GM23338 (cell line): ENCODE measurements around the gene CD44. TPM values are rescaled to one million over a fixed set of nuclear protein-coding genes. Genes with fewer than 3 reads are reported as not detected.

Experiments
- ATAC-seq: fragments of 200-7000 bp; cut with Tn5 transposase; 3 replicates; pipeline ENCODE4 v1.9.1; 2020
- DNase-seq: peaks from one replicate; pipeline ENCODE4 v3.0.0-alpha.2; 2015; ENCODE audit warnings: low spot score
- H2AFZ ChIP-seq: fragments of 200-600 bp; sonication (generic); 2 replicates; pipeline ENCODE4 v1.8.0; 2016; ENCODE audit warnings: antibody characterized with exemption, mild to moderate bottlenecking, moderate library complexity
- H3F3A ChIP-seq: fragments of 200-600 bp; sonication (generic); replicated peaks from 2 replicates; pipeline ENCODE4 v1.8.0; 2017; ENCODE audit warnings: antibody characterized with exemption, mixed run types, low read depth
- H3K27ac ChIP-seq: fragments of 200-600 bp; sonication (generic); 2 replicates; pipeline ENCODE4 v1.6.1; 2016; ENCODE audit warnings: low read depth
- H3K27me3 ChIP-seq: fragments of 200-600 bp; sonication (generic); 2 replicates; pipeline ENCODE4 v1.8.0; 2016; ENCODE audit warnings: mild to moderate bottlenecking, mixed run types, moderate library complexity; ENCODE audit not compliant: insufficient read depth
- H3K36me3 ChIP-seq: fragments of 200-600 bp; sonication (generic); 2 replicates; pipeline ENCODE4 v1.8.0; 2016; ENCODE audit warnings: mild to moderate bottlenecking; ENCODE audit not compliant: insufficient read depth
- H3K4me1 ChIP-seq: fragments of 200-600 bp; sonication (generic); 2 replicates; pipeline ENCODE4 v1.8.0; 2016; ENCODE audit warnings: mild to moderate bottlenecking, moderate library complexity; ENCODE audit not compliant: insufficient read depth
- H3K4me2 ChIP-seq: fragments of 200-600 bp; sonication (generic); 2 replicates; pipeline ENCODE4 v1.7.1; 2017; ENCODE audit warnings: mixed run types
- H3K4me3 ChIP-seq: fragments of 200-600 bp; sonication (generic); 2 replicates; pipeline ENCODE4 v1.6.1; 2016; ENCODE audit warnings: mixed run types
- H3K79me2 ChIP-seq: fragments of 200-600 bp; sonication (generic); replicated peaks from 2 replicates; pipeline ENCODE4 v1.8.0; 2017; ENCODE audit warnings: mild to moderate bottlenecking; ENCODE audit not compliant: insufficient read depth
- H3K9me2 ChIP-seq: fragments of 200-600 bp; sonication (generic); 2 replicates; pipeline ENCODE4 v1.8.0; 2017; ENCODE audit not compliant: insufficient read depth
- H4K20me1 ChIP-seq: fragments of 200-600 bp; sonication (generic); replicated peaks from 2 replicates; pipeline ENCODE4 v1.8.0; 2017; ENCODE audit warnings: mild to moderate bottlenecking; ENCODE audit not compliant: insufficient read depth
- H3K27ac Mint-ChIP-seq: 2 replicates; pipeline ENCODE4 v1.8.0; 2020; ENCODE audit warnings: inconsistent platforms, mild to moderate bottlenecking, moderate library complexity, mixed read lengths
- H3K27me3 Mint-ChIP-seq: 3 replicates; pipeline ENCODE4 v1.8.0; 2022; ENCODE audit warnings: low read depth, mild to moderate bottlenecking, moderate library complexity, mixed read lengths, inconsistent platforms; ENCODE audit not compliant: insufficient read depth, poor library complexity
- H3K36me3 Mint-ChIP-seq: 3 replicates; pipeline ENCODE4 v1.8.0; 2021; ENCODE audit warnings: low read depth, mild to moderate bottlenecking, inconsistent platforms, moderate library complexity, mixed read lengths
- H3K4me1 Mint-ChIP-seq: 3 replicates; pipeline ENCODE4 v1.8.0; 2020; ENCODE audit warnings: mild to moderate bottlenecking, inconsistent platforms, mixed read lengths
- H3K4me3 Mint-ChIP-seq: 3 replicates; pipeline ENCODE4 v1.8.0; 2021; ENCODE audit warnings: moderate library complexity, mild to moderate bottlenecking, inconsistent platforms, mixed read lengths
- H3K9me3 Mint-ChIP-seq: 3 replicates; pipeline ENCODE4 v1.8.0; 2020; ENCODE audit warnings: moderate library complexity, mild to moderate bottlenecking, inconsistent platforms, mixed read lengths
- CREB1 ChIP-seq: fragments of 250-450 bp; sonication (Bioruptor Pico); IDR thresholded peaks from 2 replicates; pipeline ENCODE4 v1.5.0; 2020; ENCODE audit warnings: low read depth, mild to moderate bottlenecking, moderate library complexity
- CTCF ChIP-seq, 2 experiments: fragments of 200-600 bp in 1 of 2; sonication (generic) in 1 of 2; conservative IDR thresholded peaks; 2 replicates each; pipeline versions ENCODE4 v1.5.1 to v1.6.1; 2016 to 2017; ENCODE audit warnings: antibody characterized with exemption in 2 of 2, low read depth in 2 of 2, mild to moderate bottlenecking in 2 of 2, moderate library complexity in 1 of 2
- EZH2 ChIP-seq: fragments of 200-600 bp; sonication (generic); IDR thresholded peaks from one replicate; pipeline ENCODE4 v1.8.0; 2017; ENCODE audit warnings: antibody characterized with exemption, mild to moderate bottlenecking, low read depth; ENCODE audit not compliant: unreplicated experiment
- JUNB ChIP-seq: IDR thresholded peaks from one replicate; pipeline ENCODE4 v1.6.1; 2016; ENCODE audit warnings: antibody characterized with exemption; ENCODE audit not compliant: unreplicated experiment
- polyA plus RNA-seq: library from polyadenylated mRNA; unstranded; fragments of >200 nt; fragmentation: Nextera tagmentation; extraction: Ambion mirVana; gene quantifications from 2 replicates; pipeline ENCODE4 v1.2.1, GENCODE V29; 2016
- total RNA-seq: library from RNA; depleted of rRNA; stranded (reverse); fragments of >200 nt; shearing (Covaris generic); gene quantifications from 2 replicates; pipeline ENCODE4 v1.2.3, GENCODE V29; 2014
- TF ChIP-seq, protein P1 (sequence below): IDR thresholded peaks from 2 replicates; pipeline ENCODE4 v1.6.1; 2016; ENCODE audit warnings: antibody characterized with exemption
- TF ChIP-seq, protein P2 (sequence below): fragments of 250-450 bp; sonication (Bioruptor Pico); IDR thresholded peaks from 2 replicates; pipeline ENCODE4 v1.5.0; 2020; ENCODE audit warnings: mild to moderate bottlenecking, moderate library complexity

Gene CD44
- total and polyA plus RNA-seq, 2 experiments from 2014 or later, result 4.0 to 10.1 TPM

DNA sequence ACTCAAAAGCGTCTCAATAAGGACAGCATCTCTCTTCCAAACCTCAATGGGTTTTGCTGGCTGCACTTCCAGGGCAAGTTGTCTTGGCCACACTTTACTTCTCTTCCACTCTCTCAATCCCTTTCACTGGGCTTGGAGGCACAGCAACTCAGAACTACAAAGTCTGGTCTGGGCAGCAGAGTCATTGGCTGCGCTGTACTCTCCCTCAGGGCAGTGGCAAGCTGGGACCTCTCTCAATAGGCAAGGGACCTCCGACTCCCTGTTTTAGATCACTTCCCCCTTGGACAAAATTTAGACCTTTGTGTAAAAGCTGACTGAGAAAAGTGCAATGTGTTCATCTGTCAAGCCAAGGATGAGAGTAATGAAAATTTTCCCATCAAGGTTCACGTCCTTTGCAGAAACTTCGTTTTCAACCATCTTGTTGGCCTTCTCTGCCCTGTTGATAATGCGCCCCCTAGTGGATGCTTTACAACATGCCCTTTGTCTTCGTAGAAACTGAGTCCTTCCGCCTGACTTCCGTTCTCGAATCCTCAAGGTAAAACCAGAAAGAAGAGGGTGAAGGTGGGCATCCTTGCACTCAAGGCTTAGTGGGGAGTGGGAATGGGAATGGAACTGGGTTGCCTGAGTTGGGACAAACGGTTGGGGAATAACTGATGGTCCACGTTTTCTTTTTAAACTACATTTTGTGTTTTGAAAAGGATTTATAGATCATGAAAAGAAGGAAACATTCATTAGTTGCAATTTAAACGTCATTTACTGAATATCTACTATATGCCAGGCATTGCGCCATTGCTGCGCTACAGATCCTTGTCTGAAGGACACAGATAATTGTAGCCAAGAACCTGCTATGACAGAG, 99.1 kb downstream of the CD44 start:
- H4K20me1 ChIP-seq, result no peaks in the 10 kb centered on the region
- H3K27me3 ChIP-seq, result no peaks in the 10 kb centered on the region
- no peaks in the 10 kb centered on the region for H3F3A ChIP-seq
- ATAC-seq, result peak; percentile 98
- Mint-ChIP-seq H3K27ac (no peak overlapping the region), H3K9me3 (no peaks in the 10 kb centered on the region), H3K27me3 (peaks cover 8% of the 10 kb centered on the region), H3K36me3 (no peaks in the 10 kb centered on the region), H3K4me3 (peak overlapping the region; percentile 48; the same call in 2 of the 3 replicates), H3K4me1 (peaks cover 12% of the 10 kb centered on the region)
- no peaks in the 10 kb centered on the region for H3K79me2 ChIP-seq
- H3K4me2 ChIP-seq, result peak overlapping the region; percentile 20; the same call in 1 of the 2 replicates
- peaks cover 5% of the 10 kb centered on the region; the same call in 1 of the 2 replicates for H3K4me1 ChIP-seq
- H3K9me2 ChIP-seq, result no peaks in the 10 kb centered on the region; the same call in none of the 2 replicates
- peak overlapping the region; percentile 48; the same call in 1 of the 2 replicates for H2AFZ ChIP-seq
- H3K36me3 ChIP-seq, result no peaks in the 10 kb centered on the region
- DNase-seq, result peak; percentile 96
- H3K27ac ChIP-seq, result no peak overlapping the region
- H3K4me3 ChIP-seq, result no peak overlapping the region; the same call in 1 of the 2 replicates
- TF ChIP-seq CREB1 (CRISPR knock-in tag) (no peak), CTCF (conservative IDR thresholded peaks at IDR 0.05; ENCODE audit: low read depth in 2 of 2) (peak; percentile 84 to 94)

GRCh38 chr11:35238882-35239281, 99.9 kb downstream of the CD44 start:
- Histone ChIP-seq H3K36me3 (no peaks in the 10 kb centered on the region), H3F3A (no peaks in the 10 kb centered on the region), H3K4me2 (no peak overlapping the region), H3K4me1 (peaks cover 5% of the 10 kb centered on the region; the same call in 1 of the 2 replicates), H3K79me2 (no peaks in the 10 kb centered on the region), H3K4me3 (no peak overlapping the region), H2AFZ (no peak overlapping the region), H3K27me3 (no peaks in the 10 kb centered on the region), H3K27ac (no peak overlapping the region), H3K9me2 (no peaks in the 10 kb centered on the region; the same call in none of the 2 replicates), H4K20me1 (no peaks in the 10 kb centered on the region)
- Mint-ChIP-seq H3K27ac (no peak overlapping the region), H3K4me3 (no peak overlapping the region), H3K4me1 (peaks cover 12% of the 10 kb centered on the region), H3K9me3 (no peaks in the 10 kb centered on the region), H3K36me3 (no peaks in the 10 kb centered on the region), H3K27me3 (peaks cover 8% of the 10 kb centered on the region)
- no peak for ATAC-seq
- no peak for DNase-seq
- TF ChIP-seq, protein P1, sequence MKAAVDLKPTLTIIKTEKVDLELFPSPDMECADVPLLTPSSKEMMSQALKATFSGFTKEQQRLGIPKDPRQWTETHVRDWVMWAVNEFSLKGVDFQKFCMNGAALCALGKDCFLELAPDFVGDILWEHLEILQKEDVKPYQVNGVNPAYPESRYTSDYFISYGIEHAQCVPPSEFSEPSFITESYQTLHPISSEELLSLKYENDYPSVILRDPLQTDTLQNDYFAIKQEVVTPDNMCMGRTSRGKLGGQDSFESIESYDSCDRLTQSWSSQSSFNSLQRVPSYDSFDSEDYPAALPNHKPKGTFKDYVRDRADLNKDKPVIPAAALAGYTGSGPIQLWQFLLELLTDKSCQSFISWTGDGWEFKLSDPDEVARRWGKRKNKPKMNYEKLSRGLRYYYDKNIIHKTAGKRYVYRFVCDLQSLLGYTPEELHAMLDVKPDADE, result no peak
- TF ChIP-seq EZH2 (no peak), CREB1 (CRISPR knock-in tag) (no peak), JUNB (no peak), CTCF (conservative IDR thresholded peaks at IDR 0.05; ENCODE audit: low read depth in 2 of 2) (no peak)
- TF ChIP-seq, protein P2, sequence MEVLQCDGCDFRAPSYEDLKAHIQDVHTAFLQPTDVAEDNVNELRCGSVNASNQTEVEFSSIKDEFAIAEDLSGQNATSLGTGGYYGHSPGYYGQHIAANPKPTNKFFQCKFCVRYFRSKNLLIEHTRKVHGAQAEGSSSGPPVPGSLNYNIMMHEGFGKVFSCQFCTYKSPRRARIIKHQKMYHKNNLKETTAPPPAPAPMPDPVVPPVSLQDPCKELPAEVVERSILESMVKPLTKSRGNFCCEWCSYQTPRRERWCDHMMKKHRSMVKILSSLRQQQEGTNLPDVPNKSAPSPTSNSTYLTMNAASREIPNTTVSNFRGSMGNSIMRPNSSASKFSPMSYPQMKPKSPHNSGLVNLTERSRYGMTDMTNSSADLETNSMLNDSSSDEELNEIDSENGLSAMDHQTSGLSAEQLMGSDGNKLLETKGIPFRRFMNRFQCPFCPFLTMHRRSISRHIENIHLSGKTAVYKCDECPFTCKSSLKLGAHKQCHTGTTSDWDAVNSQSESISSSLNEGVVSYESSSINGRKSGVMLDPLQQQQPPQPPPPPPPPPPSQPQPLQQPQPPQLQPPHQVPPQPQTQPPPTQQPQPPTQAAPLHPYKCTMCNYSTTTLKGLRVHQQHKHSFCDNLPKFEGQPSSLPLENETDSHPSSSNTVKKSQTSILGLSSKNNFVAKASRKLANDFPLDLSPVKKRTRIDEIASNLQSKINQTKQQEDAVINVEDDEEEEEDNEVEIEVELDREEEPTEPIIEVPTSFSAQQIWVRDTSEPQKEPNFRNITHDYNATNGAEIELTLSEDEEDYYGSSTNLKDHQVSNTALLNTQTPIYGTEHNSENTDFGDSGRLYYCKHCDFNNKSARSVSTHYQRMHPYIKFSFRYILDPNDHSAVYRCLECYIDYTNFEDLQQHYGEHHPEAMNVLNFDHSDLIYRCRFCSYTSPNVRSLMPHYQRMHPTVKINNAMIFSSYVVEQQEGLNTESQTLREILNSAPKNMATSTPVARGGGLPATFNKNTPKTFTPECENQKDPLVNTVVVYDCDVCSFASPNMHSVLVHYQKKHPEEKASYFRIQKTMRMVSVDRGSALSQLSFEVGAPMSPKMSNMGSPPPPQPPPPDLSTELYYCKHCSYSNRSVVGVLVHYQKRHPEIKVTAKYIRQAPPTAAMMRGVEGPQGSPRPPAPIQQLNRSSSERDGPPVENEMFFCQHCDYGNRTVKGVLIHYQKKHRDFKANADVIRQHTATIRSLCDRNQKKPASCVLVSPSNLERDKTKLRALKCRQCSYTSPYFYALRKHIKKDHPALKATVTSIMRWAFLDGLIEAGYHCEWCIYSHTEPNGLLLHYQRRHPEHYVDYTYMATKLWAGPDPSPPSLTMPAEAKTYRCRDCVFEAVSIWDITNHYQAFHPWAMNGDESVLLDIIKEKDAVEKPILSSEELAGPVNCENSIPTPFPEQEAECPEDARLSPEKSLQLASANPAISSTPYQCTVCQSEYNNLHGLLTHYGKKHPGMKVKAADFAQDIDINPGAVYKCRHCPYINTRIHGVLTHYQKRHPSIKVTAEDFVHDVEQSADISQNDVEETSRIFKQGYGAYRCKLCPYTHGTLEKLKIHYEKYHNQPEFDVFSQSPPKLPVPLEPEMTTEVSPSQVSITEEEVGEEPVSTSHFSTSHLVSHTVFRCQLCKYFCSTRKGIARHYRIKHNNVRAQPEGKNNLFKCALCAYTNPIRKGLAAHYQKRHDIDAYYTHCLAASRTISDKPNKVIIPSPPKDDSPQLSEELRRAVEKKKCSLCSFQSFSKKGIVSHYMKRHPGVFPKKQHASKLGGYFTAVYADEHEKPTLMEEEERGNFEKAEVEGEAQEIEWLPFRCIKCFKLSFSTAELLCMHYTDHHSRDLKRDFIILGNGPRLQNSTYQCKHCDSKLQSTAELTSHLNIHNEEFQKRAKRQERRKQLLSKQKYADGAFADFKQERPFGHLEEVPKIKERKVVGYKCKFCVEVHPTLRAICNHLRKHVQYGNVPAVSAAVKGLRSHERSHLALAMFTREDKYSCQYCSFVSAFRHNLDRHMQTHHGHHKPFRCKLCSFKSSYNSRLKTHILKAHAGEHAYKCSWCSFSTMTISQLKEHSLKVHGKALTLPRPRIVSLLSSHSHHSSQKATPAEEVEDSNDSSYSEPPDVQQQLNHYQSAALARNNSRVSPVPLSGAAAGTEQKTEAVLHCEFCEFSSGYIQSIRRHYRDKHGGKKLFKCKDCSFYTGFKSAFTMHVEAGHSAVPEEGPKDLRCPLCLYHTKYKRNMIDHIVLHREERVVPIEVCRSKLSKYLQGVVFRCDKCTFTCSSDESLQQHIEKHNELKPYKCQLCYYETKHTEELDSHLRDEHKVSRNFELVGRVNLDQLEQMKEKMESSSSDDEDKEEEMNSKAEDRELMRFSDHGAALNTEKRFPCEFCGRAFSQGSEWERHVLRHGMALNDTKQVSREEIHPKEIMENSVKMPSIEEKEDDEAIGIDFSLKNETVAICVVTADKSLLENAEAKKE, result no peak
